ENCODE measurements around the gene SLC1A2.

The SLC1A2 gene

DNA sequence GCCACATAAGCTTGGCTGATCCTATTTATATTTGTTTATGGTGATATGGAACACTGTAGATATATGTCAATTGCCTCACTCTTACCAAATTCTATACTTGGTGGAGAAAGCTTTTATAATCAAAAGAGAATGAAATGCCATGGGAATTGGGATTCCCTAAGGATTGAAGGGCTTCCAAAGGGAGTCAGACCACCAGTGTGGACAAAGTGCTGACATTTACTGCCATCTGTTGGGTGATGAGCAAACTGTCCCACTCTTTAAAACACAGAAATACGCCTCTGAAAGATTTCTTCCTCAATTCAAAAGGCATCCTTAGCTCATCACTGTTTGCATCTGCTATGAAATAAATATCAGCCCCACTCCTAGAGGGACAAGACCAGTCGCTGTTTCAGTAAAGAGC is 7.1 kb downstream of the SLC1A2 start:
- DNase-seq: peak; percentile 48

DNA sequence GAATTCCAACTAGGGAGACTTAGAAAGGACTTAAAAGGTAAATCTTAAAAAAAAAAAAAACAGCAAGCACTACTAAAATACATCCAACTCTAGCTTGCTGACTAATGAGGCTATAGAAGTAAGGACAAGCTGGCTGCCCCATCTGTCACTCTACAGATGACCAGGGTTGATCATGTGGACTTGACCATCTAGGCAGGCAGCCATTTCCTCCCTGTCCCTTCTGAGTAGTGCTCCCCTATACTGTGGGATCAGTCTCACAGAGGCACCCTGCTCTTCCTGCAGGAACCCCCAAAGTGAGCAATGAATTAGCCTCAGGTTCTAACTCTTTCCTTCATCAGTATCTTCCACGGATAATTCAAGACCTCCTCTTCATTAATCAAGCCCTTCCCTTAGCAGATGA is 12.3 kb downstream of the SLC1A2 start:
- DNase-seq: no peak

DNA sequence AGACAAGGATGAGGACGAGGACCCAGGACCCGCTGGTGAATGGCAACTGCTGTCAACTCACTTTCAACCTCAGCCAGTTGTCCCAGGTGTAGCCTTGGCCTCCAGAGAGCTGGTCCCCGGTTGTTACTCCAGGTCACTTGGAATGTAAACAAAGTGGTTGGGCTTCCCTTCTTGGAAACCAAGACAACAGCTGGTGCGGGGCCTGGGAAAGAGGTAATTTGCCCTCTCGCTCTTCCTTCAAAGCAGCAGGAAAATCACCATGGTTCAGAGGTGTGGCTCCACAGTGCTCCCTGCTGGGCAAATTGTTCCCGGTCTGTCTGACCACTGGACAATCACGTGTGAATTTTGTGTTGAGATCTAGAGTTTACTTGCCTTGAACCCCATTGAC is 15.0 kb downstream of the SLC1A2 start:
- no peak for DNase-seq

DNA sequence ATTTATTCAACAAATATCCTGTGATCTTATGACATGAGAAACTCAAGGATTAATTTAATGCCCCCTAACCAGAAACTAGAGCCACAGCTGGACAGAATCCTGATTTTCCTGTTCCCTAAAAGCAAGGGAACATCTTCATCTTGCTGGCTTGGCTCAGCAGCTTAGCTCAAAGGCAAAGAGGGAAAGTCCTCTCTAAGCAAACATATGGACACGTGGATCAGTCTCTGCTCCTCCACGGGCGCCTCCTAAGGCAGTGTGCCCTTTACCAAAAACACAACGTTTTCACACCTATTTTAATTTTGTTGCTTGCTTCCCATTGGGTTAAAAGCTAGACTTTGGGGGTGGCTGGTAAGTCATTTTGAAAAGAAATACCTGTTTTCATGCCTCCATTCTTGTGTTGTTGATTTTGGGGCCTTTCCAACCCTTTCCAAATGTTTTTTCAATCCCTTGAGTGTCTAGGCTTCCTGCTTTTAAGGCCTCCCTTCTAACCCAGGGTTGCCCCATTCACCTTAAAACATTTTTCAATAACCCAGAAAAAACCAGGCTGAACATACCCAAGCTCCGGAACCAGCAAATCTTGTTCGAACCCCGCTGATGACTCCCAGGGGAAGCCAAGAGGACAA is 15.5 kb downstream of the SLC1A2 start:
- no peak for DNase-seq

DNA sequence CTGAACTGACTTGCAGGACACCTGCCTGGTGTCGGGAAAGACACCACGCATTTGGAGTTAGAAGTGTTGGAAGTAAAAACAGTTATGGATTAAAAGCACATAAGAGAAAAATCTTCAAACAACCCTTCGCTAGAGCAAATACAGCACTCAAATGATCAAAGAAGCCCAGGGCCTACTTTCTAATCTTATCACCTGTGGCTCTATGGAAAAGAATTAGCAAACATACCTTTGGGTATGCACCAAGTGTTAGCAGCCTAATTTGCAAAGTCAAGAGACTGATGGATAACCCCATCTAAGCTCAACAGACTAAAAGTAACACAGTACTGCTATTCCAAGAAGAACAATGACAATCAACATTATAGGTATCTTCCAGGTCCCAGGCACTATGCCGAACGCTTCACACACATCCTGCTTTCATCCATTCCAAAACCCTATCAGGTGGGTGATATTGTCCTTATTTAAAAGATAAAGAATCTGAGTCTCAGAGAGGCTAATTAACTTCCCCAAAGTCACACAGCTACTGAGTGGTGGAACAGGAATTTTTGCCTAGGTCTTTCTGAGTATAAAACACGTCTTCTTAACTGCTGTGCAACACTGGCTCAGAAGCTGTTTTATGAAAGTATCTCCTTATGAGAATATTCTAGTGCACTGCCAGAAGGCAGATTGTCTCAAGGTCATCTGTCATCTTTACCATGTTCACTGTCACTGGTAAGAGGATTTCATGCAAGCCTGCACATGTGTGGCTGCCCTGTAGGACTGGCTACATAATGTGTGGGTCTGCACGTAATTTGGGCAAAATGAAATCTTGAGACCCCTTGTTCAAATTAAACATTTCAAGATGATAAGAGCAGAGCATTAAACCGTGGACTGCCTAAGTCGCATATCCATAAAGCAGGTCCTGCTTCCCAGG is 16.4 kb downstream of the SLC1A2 start:
- DNase-seq: no peak

DNA sequence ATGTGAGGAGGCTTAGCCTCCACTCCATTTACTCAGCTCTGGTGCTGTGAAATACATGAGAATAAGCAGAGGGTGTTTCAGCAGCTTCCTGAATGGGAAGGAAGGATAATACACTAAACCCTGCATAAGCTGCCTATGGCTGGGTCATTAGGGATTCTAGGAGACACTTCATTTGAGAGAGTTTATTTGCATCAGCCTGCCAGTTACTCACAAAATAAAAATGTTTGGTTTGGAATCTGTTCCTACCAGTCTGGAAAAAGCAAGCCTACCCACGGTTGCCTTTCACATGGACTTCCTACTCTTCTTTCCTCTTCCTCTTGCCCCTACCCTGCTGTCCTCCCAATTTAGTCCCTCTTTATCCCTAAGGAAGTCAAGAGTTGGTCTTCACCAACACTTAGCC is 20.5 kb downstream of the SLC1A2 start:
- DNase-seq: no peak

DNA sequence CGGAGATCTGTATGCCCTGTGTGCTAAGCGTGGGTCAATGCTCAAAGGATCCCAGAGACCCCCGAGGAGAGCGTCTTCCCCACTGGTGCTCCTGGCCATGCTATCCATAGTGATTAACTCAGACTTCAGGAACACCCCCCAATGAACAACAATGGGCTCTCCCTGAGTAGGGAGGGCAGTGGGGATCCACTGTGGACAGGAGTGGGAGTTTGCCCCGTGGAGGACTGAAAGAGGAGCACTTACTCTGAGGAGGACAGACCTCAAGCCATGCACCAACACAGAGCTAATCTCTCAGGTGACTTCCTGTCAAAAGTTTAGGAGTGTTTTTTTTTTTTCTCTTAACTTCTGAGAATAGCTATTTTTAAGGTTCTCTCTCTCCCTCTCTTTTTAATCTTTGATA is 24.4 kb downstream of the SLC1A2 start:
- no peak for DNase-seq

DNA sequence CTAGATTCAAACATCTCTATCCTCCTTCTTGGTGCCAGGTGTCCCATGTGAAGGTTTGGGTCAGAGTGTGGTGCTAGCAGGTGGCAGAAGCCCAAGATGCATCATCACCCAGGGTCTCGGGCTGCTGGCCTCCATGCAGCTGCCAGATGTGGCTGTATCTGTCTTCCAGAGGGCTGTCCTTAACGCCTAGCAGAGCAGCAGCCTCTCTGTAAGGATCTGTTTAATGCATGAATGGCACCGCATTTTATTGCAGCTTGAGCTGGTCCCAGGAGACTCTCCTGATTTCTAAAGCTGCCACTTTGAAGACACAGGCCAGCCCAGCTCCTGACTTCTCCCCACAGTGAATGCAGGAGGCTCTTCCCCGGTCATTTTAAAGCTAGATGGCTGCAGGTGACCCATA is 26.3 kb downstream of the SLC1A2 start:
- no peak for DNase-seq

DNA sequence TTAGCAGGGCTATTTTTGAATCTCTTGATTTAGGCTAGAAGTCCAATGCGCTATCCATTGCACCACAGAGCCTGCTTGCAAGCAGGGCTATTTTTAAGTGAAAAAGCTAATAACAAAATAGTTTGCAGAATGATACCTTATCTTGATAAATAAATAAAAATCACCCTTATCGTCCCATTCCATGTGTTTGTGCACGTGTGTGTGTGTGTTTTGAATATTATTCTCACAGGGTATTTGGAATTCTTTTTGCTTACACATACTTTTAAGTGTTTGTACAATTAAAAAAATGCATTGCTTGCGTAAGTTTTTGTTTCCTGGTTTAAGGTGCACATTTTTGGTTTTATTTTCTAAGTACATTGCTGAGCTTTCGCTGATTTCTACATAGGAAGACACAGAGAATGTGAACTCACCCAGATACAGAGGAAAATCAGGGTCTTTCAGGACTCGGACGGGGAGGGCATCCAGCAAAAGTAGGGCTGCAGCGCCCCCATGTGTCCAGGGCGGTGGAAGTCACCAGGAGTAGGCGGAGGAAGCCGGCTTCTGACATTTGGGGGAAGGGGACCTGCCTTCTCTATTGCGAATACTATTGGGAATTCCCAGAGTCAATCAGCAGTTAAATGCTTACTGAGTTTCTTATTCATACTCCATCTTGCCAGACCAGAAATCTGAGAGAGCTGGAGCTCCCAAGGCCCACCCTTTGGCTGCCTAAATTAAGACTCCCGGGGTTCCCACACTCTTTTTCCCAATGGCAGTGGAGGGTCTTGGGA is 27.3 kb downstream of the SLC1A2 start:
- DNase-seq: peak; percentile 56

DNA sequence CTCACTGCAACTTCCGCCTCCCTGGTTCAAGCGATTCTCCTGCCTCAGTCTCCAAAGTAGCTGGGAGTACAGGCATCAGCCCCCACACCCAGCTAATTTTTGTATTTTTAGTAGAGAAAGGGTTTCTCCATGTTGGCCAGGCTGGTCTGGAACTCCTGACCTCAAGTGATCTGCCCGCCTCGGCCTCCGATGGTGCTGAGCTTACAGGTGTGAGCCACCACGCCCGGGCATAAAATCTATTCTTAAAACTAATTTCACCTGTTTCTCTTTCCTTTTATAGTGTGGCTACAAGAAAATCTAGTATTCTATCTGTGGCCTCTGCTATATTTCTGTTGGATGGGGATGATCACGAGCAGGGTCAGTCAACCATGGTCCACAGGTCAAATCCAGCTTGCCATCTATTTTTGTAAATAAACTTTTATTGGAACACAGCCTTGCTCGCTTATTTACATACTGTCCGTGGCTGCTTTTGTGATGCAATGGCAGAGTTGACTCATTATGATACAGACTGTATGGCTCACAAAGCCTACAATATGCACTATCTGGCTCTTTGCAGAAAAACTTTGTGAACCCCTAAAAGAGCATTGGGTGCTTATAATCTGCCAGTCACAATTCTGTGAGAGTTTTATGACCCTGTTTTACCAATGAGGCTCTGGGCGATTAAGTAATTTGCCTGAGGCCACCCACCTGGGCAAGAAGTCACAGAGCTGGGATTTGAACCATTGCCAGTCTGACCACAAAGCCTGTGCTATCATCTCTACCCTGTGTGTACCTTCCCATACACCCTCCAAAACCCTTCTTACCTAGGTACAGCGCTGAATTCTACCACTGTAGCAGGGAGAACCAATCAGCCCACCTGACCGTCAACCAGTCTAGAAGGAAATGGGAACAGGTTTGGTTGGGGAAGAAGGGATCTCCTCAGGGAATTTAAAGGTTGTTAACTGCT is 28.3 kb downstream of the SLC1A2 start:
- DNase-seq: no peak

DNA sequence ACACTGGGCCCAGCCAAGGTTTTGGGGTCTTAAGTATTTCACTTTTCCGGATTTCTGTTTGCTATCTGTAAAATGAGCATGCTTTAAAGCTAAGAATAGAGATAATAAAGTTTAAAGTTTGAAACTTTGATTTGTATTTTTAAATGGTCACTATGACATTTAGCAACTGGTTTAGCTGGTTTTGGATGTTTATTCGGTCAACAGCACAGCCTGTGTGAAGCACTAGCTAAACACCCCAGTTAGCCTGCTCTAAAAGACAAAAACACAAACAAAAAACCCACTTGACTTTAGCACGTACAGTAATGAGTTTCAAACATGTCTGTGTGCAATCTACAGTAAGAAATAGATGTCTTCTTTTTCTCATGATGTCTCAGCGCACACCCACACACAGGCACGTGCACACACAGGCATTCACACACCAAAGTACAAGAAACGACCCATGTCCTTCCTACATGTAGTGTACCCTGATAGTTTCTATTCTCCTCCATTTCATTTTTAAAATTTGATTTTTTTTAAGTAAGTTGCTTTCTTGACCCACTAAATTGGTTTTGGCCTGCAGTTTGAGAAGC is 29.4 kb downstream of the SLC1A2 start:
- DNase-seq: no peak

DNA sequence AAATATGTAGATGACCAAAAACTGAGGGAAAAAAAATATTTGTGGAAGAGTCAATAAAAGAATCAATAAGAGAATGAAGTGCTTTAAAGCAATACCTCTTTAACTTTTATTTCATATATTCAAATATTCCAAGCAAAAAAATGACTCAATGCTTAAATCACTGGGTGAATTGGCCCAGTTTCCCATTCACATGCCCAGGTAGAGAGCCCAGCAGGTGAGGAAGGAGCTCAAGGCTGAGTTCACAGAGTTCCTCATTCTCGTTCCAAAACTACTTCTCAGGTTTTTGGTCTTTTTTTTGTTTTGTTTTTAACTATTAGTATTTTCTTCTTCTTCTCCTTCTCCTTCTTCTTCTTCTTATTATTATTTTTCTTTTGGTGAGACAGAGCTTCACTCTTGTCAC is 30.2 kb downstream of the SLC1A2 start:
- no peak for DNase-seq

DNA sequence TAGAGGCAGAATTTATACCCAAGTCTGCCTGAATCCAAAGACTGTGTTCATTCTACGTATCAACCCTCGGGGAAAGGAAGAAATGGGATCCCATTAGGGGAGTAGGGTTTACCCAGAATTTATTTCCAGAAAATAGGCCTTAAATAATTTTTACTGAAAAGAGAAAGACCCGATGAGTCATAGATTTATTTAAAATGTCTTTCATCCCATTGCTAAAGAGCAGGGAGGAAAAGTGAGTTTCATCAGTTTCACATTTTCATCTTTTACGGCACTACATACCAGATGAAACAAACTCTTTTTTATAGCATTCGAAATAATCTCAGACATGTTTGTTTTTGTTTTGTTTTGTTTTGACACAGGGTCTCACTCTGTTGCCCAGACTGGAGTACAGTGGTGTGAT is 31.3 kb downstream of the SLC1A2 start:
- no peak for DNase-seq

DNA sequence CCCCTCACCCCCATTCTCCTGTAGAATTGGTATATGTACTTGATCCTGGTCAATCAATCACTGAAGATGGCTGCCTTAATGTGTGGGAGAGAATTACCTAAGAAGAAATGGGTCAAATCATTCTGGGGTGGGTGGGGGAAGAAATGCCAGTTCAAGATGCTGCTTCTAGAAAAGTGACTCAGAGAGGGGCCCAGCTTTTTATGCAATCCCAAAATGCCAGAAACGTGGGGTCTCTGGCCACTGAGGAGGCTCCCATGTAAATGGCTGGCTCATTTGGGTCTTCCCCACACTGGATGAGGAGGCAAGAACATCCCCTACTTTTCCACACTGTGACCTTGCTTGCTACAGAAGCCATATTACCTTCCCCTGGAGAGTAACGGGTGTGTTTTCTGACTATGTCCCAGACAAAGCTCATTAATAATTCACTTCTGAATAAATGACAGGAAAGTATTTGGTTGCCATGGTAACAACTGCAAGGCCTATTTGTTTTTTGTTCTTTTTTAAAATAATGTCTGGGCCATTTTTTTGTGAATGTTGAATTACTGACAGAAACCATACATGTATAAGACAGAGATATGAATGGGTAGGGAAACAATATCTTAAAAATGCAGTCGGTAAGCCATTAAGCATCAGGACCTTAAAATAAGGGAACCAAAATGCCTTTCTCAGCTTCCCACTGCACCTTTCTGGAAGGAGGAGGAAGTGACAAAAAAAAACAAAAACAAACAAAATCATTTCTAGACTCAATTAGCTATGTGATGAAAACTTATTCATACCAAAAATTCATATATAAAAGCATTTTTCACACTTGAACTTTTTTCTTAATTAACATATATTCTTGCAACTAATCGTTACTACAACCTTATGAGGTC is 32.0 kb downstream of the SLC1A2 start:
- DNase-seq: no peak

DNA sequence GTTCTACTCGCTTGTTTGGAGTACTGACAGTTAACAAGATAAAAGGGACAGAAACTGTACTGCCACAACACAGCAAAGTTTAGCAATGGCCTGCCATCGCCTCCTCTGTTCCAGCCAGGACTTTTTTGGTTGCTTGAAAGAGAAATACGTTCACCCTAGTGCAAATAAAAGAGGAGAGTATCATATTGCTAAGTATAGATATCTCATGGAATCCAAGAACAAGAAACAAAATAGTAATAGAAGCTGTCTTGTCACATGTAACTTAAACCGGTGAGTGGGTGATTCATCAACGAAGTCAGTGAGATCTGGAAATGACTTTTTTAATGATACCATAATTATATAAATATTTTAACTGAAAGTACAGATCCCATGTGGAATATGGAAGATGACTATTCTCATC is 35.4 kb downstream of the SLC1A2 start:
- no peak for DNase-seq

DNA sequence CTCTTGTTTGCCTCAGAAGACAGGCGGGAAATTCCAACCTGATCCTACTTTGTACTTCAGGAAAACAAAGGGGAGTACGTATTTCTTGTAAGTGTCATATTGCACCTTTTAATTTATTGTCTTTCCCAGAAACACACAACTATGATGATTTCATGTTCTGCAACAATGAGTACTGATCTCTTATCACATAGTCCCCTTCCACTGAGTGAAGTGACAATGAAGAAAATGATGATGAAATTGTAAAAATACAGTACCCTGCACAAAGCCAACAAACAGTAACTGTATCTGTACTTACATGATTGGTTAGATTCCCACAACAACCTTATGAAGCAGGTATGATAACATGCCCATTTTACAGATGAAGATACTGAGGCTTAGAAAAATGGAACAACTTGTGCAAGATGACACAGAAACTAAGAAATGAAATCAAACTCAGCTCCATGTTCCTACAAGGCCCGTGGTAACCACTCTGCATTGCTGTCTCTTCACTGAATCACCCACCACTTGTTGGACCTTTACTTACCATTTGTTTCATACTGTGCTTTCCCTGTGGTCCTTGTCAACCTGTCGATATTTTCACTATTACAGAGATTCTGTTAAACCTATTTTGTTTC is 37.5 kb downstream of the SLC1A2 start:
- no peak for DNase-seq

DNA sequence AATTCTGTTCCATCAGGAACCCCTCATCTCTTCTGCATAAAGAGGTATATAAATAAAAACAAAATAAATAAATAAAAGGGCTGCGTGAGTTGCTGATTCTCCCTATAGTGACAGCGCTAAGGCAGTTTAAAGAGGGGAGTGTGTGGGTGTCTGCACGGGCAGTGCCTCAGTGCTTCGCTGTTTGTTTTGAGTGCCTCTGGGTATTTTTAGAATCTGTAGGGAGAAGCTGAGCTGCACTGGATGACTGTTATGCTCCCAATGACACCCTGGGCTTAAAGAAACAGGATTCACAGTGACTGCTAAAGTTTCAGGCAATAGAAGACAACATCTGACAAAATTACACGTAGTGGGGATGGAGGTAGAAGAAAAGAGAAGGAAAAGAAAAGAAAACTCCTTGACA is 38.8 kb downstream of the SLC1A2 start:
- no peak for DNase-seq

DNA sequence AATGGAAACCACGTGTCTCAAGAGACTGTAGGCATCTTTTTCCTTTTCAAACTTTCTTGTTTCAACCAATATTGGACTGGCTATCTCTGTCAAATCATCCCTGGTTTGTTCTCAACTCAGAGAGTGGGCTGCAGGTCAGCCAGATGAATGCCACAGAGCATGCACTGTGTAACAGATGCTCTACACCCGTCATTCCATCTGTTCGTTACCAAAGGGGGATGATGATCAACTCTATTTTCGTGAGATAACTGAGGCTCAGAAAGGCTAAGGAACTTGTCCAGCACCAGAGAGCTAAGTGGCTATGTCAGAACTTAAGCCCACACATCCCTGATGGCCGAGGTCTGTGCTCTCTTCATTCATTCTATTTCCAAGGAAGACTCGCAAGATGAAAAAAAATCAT is 42.1 kb downstream of the SLC1A2 start:
- no peak for DNase-seq

DNA sequence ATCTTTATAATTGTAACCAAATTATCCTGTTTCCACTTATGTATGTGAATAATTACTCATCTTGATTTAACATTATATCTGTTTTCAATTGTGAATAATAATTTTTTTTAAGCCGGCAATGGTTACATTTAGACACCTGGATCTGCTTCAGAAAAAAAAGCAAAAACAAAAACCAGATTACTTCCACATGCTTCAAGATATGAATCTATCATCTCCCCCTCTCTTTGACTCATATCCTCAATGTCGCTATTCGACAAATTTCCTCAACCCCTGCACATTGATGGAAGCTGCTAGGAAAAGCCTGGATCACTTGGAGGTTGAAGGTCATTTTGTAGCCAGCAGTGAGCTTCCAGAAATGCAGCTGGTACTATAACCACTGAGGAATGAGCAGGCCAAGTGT is 42.7 kb downstream of the SLC1A2 start:
- DNase-seq: no peak

DNA sequence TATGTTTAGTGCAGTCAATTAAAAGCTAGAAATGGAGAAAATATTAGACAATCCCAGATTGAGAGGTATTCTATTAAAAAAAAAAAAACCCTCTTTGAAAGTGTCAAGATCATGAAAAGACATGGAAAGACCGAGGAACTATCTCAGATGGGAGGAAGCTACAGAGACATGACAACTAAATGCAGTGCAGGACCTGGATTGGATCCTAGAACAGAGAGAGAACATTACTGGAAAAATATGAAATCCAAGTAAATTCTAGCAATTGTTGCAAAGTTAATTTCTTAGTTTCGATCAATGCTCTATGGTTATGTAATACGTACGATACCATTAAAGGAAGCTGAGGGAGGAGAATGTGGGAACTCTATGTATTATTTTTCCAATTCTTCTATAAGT is 43.2 kb downstream of the SLC1A2 start:
- no peak for DNase-seq

Data from 8988T (cell line).